K562 (cell line): ENCODE data around the gene CBX4. TPM values are rescaled to one million over a fixed set of nuclear protein-coding genes. Genes with fewer than 3 reads are reported as not detected.

Experiments used
- CEBPG ChIP-seq, 3 experiments: fragments of 200-800 bp in 1 of 3; sonication (Bioruptor generic) in 1 of 3; sonication (generic) in 1 of 3; formaldehyde crosslinking in 1 of 3; IDR thresholded peaks in 2 of 3; conservative IDR thresholded peaks in 1 of 3; 2 replicates each; pipeline versions ENCODE4 v1.6.1 to v1.8.0; 2016 to 2022; ENCODE audit warnings: missing compliant biosample characterization in 2 of 3, missing genetic modification characterization in 2 of 3, mild to moderate bottlenecking in 1 of 3, missing genetic modification reagents in 1 of 3
- GATA2 ChIP-seq: sonication (generic); formaldehyde crosslinking; IDR thresholded peaks from 2 replicates; pipeline ENCODE4 v1.4.0; 2020; ENCODE audit warnings: mild to moderate bottlenecking, missing genetic modification reagents
- HDAC2 ChIP-seq: fragments of 450-650 bp; IDR thresholded peaks from 2 replicates; pipeline ENCODE4 v1.6.1; 2016; ENCODE audit warnings: mild to moderate bottlenecking
- JUN ChIP-seq, 2 experiments: sonication (generic) in 1 of 2; formaldehyde crosslinking in 1 of 2; IDR thresholded peaks; 2 replicates each; pipeline versions ENCODE4 v1.6.1 to v1.8.0; 2012 to 2022; ENCODE audit warnings: borderline replicate concordance in 2 of 2, mild to moderate bottlenecking in 2 of 2, improper control_type of control experiment in 1 of 2, low read depth in 1 of 2, low read length in 1 of 2, missing genetic modification reagents in 1 of 2
- KDM5B ChIP-seq: fragments of 200-600 bp; sonication (generic); IDR thresholded peaks from 2 replicates; pipeline ENCODE4 v1.6.1; 2012; ENCODE audit warnings: low read depth, mild to moderate bottlenecking, moderate library complexity, low read length, control low read depth, inconsistent platforms; ENCODE audit not compliant: insufficient replicate concordance
- NRF1 ChIP-seq, 2 experiments: fragments of 450-650 bp; IDR thresholded peaks in 1 of 2; conservative IDR thresholded peaks in 1 of 2; 2 replicates each; pipeline ENCODE4 v1.6.1; 2014; ENCODE audit warnings: mild to moderate bottlenecking in 2 of 2
- POLR2AphosphoS2 ChIP-seq: IDR thresholded peaks from 2 replicates; pipeline ENCODE4 v1.6.1; 2012; ENCODE audit warnings: low read length, improper control_type of control experiment
- POLR2AphosphoS5 ChIP-seq: IDR thresholded peaks from 2 replicates; pipeline ENCODE4 v1.6.1; 2011; ENCODE audit warnings: mild to moderate bottlenecking, low read depth, low read length, moderate library complexity; ENCODE audit not compliant: control insufficient read depth, insufficient read depth
- POLR2G ChIP-seq: fragments of 200-400 bp; formaldehyde crosslinking; IDR thresholded peaks from 2 replicates; pipeline ENCODE4 v1.6.1; 2017; ENCODE audit warnings: low read depth, mild to moderate bottlenecking, antibody characterized with exemption, low read length, moderate library complexity
- RCOR1 ChIP-seq, 2 experiments: IDR thresholded peaks; 2 replicates each; pipeline ENCODE4 v1.6.1; 2012; ENCODE audit warnings: low read depth in 2 of 2, low read length in 2 of 2, borderline replicate concordance in 1 of 2, improper control_type of control experiment in 1 of 2
- SUPT5H ChIP-seq: fragments of 450-650 bp; IDR thresholded peaks from 2 replicates; pipeline ENCODE4 v1.6.1; 2016
- TCF3 ChIP-seq: sonication (generic); formaldehyde crosslinking; IDR thresholded peaks from 2 replicates; pipeline ENCODE4 v1.4.0; 2020; ENCODE audit warnings: mild to moderate bottlenecking, missing genetic modification reagents
- ZFP91 ChIP-seq: sonication (generic); formaldehyde crosslinking; IDR thresholded peaks from 2 replicates; pipeline ENCODE4 v1.8.0; 2022; ENCODE audit warnings: mild to moderate bottlenecking, missing genetic modification reagents
- ZFX ChIP-seq: sonication (generic); formaldehyde crosslinking; IDR thresholded peaks from 2 replicates; pipeline ENCODE4 v1.8.0; 2022; ENCODE audit warnings: mild to moderate bottlenecking, missing genetic modification reagents, moderate library complexity
- ZNF133 ChIP-seq: fragments of 250-450 bp; sonication (Bioruptor Pico); IDR thresholded peaks from 2 replicates; pipeline ENCODE4 v1.4.0; 2020; ENCODE audit warnings: mild to moderate bottlenecking
- ZNF311 ChIP-seq: fragments of 250-450 bp; sonication (Bioruptor Pico); IDR thresholded peaks from 2 replicates; pipeline ENCODE4 v1.4.0; 2020; ENCODE audit warnings: mild to moderate bottlenecking, moderate library complexity
- polyA plus RNA-seq, 8 experiments: library from polyadenylated mRNA; depleted of rRNA in 4 of 8; stranded (reverse) in 5 of 8; unstranded in 3 of 8; fragments of >200 nt; fragmentation: Nextera tagmentation in 2 of 8; fragmentation: Illumina TruSeq in 1 of 8; extraction: Ambion mirVana in 2 of 8; extraction: Trizol in 1 of 8; gene quantifications; 2 replicates each; pipeline versions ENCODE4 v1.2.1 to v1.2.3, GENCODE V29; 2011 to 2014; ENCODE audit warnings: inconsistent platforms in 1 of 8, missing spikeins in 1 of 8
- total RNA-seq, 7 experiments: library from RNA; depleted of rRNA in 6 of 7; stranded (reverse); fragments of >200 nt in 6 of 7; fragmentation: Illumina TruSeq in 2 of 7; extraction: Trizol in 2 of 7; gene quantifications; 2 replicates each; pipeline versions ENCODE4 v1.2.1 to v1.2.3, GENCODE V29; 2011 to 2021; ENCODE audit warnings: low replicate concordance in 1 of 7
- TF ChIP-seq, protein P1 (sequence below): fragments of 250-450 bp; sonication (Bioruptor Pico); IDR thresholded peaks from 2 replicates; pipeline ENCODE4 v1.6.1; 2021; ENCODE audit warnings: mild to moderate bottlenecking
- TF ChIP-seq, protein P2 (sequence below): fragments of 250-450 bp; sonication (Bioruptor Pico); IDR thresholded peaks from 2 replicates; pipeline ENCODE4 v1.5.1; 2021; ENCODE audit warnings: mild to moderate bottlenecking
- TF ChIP-seq, protein P3 (sequence below): fragments of 450-650 bp; IDR thresholded peaks from 2 replicates; pipeline ENCODE4 v1.7.1; 2018; ENCODE audit warnings: mild to moderate bottlenecking, low read depth; ENCODE audit not compliant: partially characterized antibody
- TF ChIP-seq, protein P4 (sequence below): fragments of 450-650 bp; IDR thresholded peaks from 2 replicates; pipeline ENCODE4 v1.6.1; 2016; ENCODE audit warnings: low read depth, mild to moderate bottlenecking, moderate library complexity

Gene CBX4
- total and polyA plus RNA-seq, 9 of the 15 experiments (the other 6 are each of a cell fraction or from before 2014, with no cell fraction given) = 0.98 to 50.5 (median 10.0) TPM

DNA sequence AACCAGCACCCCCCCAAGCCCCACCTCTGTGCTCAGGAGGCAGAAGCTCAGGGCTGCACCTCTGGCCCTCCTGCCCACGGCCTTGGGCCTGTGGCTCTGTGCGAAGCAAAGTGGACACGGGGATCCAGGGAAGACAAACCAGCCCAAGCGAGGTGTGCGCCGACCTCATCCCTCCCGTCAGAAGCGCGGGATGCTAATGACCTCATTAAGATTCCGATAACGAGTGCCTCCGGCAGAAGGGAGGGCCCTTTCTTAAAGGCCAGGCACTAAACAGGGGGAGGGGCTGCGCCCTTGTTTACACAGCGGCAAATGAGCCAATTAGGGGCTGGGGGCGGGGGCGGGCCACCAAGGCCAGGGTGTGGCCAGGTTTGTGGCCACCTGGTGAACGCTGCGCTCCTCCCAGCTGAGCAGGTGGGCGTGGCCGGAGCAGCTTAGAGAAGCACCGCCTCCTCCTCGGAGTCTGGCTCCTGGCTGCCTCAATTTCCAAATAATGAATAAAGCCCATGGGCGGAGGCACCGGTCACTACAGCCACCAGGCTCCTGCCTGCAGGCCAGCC is 3.2 kb downstream of the CBX4 start (continued):
- TF ChIP-seq JUN (IDR thresholded peaks at IDR 0.05; ENCODE audit: borderline replicate concordance, low read depth, low read length) (peak; percentile 76; the same call in 1 of the 2 replicates), JUN (CRISPR knock-in tag; IDR thresholded peaks at IDR 0.05; ENCODE audit: borderline replicate concordance) (0 out of 2 replicates have a peak, but pooled peaks have one; percentile 58), CEBPG (CRISPR knock-in tag; IDR thresholded peaks at IDR 0.05) (no peak), CEBPG (tag; conservative IDR thresholded peaks at IDR 0.05 in 1 of 2, IDR thresholded peaks at IDR 0.05 in 1 of 2) (no peak), SUPT5H (peak; percentile 65), ZNF311 (no peak), KDM5B (peak; percentile 52), ZFP91 (peak; percentile 60; the same call in 1 of the 2 replicates), HDAC2 (peak; percentile 48), NRF1 (conservative IDR thresholded peaks at IDR 0.05 in 1 of 2, IDR thresholded peaks at IDR 0.05 in 1 of 2) (peak; percentile 82 to 84), POLR2G (peak; percentile 16), RCOR1 (IDR thresholded peaks at IDR 0.05; ENCODE audit: borderline replicate concordance in 1 of 2, low read depth in 2 of 2, low read length in 2 of 2) (peak in 1 of 2 experiments; percentile 81; a peak in 2 of 4 replicates), ZFX (CRISPR knock-in tag) (peak; percentile 69), POLR2AphosphoS2 (peak; percentile 94), TCF3 (CRISPR knock-in tag) (no peak), POLR2AphosphoS5 (peak; percentile 74), GATA2 (CRISPR knock-in tag) (peak; percentile 20; the same call in 1 of the 2 replicates), ZNF133 (CRISPR knock-in tag) (no peak)
- TF ChIP-seq, protein P1, sequence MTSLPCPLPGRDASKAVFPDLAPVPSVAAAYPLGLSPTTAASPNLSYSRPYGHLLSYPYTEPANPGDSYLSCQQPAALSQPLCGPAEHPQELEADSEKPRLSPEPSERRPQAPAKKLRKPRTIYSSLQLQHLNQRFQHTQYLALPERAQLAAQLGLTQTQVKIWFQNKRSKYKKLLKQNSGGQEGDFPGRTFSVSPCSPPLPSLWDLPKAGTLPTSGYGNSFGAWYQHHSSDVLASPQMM (CRISPR knock-in tag) = no peak
- TF ChIP-seq, protein P2, sequence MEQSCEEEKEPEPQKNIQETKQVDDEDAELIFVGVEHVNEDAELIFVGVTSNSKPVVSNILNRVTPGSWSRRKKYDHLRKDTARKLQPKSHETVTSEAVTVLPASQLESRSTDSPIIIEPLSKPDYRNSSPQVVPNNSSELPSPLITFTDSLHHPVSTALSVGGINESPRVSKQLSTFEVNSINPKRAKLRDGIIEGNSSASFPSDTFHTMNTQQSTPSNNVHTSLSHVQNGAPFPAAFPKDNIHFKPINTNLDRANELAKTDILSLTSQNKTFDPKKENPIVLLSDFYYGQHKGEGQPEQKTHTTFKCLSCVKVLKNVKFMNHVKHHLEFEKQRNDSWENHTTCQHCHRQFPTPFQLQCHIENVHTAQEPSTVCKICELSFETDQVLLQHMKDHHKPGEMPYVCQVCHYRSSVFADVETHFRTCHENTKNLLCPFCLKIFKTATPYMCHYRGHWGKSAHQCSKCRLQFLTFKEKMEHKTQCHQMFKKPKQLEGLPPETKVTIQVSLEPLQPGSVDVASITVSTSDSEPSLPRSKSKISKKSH (CRISPR knock-in tag) = no peak
- TF ChIP-seq, protein P3, sequence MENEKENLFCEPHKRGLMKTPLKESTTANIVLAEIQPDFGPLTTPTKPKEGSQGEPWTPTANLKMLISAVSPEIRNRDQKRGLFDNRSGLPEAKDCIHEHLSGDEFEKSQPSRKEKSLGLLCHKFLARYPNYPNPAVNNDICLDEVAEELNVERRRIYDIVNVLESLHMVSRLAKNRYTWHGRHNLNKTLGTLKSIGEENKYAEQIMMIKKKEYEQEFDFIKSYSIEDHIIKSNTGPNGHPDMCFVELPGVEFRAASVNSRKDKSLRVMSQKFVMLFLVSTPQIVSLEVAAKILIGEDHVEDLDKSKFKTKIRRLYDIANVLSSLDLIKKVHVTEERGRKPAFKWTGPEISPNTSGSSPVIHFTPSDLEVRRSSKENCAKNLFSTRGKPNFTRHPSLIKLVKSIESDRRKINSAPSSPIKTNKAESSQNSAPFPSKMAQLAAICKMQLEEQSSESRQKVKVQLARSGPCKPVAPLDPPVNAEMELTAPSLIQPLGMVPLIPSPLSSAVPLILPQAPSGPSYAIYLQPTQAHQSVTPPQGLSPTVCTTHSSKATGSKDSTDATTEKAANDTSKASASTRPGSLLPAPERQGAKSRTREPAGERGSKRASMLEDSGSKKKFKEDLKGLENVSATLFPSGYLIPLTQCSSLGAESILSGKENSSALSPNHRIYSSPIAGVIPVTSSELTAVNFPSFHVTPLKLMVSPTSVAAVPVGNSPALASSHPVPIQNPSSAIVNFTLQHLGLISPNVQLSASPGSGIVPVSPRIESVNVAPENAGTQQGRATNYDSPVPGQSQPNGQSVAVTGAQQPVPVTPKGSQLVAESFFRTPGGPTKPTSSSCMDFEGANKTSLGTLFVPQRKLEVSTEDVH = peak; percentile 73
- TF ChIP-seq, protein P4, sequence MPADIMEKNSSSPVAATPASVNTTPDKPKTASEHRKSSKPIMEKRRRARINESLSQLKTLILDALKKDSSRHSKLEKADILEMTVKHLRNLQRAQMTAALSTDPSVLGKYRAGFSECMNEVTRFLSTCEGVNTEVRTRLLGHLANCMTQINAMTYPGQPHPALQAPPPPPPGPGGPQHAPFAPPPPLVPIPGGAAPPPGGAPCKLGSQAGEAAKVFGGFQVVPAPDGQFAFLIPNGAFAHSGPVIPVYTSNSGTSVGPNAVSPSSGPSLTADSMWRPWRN = peak; percentile 60
